ENCODE data around the gene SLC25A24. TPM values are rescaled to one million over a fixed set of nuclear protein-coding genes. Genes with fewer than 3 reads are reported as not detected.

SLC25A24 gene
- total RNA-seq, 2 experiments from 2014 or later, result 7.4 to 8.2 TPM

GRCh38 chr1:108097018-108097417, 103.1 kb downstream of the SLC25A24 start:
- no peak for TF ChIP-seq CTCF (IDR thresholded peaks at IDR 0.05)
- intact Hi-C loops (cut with micrococcal nuclease), result no loop called here
- no peak for DNase-seq
- Mint-ChIP-seq H3K4me3 (no peak overlapping the region), H3K9me3 (no peaks in the 10 kb centered on the region), H3K4me1 (ENCODE audit: low read depth) (peaks cover 12% of the 10 kb centered on the region), H3K27me3 (no peaks in the 10 kb centered on the region), H3K27ac (no peak overlapping the region), H3K36me3 (ENCODE audit: low read depth) (no peaks in the 10 kb centered on the region)
- ChIA-PET CTCF (interaction anchor here (1.1 to 1.2 kb wide), 2 partner anchors 13 to 28 kb away, joined by 3 read pairs; no protein-coding TSS in a partner anchor), POLR2A (no interaction called here)
- peak; percentile 70 for ATAC-seq

- Mint-ChIP-seq H3K27ac (no peak overlapping the region), H3K27me3 (no peaks in the 10 kb centered on the region), H3K36me3 (ENCODE audit: low read depth) (no peaks in the 10 kb centered on the region), H3K4me1 (ENCODE audit: low read depth) (peaks cover 12% of the 10 kb centered on the region), H3K4me3 (no peak overlapping the region), H3K9me3 (no peaks in the 10 kb centered on the region)
- CTCF ChIA-PET, result interaction anchor here (1.2 to 1.5 kb wide), 2 partner anchors 29 to 314 kb away, joined by 3 to 4 read pairs; no protein-coding TSS in a partner anchor
- POLR2A ChIA-PET, result no interaction called here
- intact Hi-C loops (cut with micrococcal nuclease), result no loop called here
- TF ChIP-seq CTCF (IDR thresholded peaks at IDR 0.05), result no peak
- ATAC-seq, result no peak
- no peak for DNase-seq
Observed at GRCh38 chr1:108096089-108096488, 104.1 kb downstream of the SLC25A24 start.

GRCh38 chr1:108089477-108089876, 110.7 kb downstream of the SLC25A24 start:
- peaks cover 2% of the 10 kb centered on the region for H3K4me1 Mint-ChIP-seq (ENCODE audit: low read depth)

GRCh38 chr1:108085628-108086027, 114.5 kb downstream of the SLC25A24 start:
- no peaks in the 10 kb centered on the region for H3K27me3 Mint-ChIP-seq
- ChIA-PET POLR2A (no interaction called here), CTCF (no interaction called here)
- no peaks in the 10 kb centered on the region for H3K36me3 Mint-ChIP-seq (ENCODE audit: low read depth)
- H3K9me3 Mint-ChIP-seq, result peaks cover 2% of the 10 kb centered on the region
- no peak overlapping the region for H3K4me3 Mint-ChIP-seq
- H3K4me1 Mint-ChIP-seq (ENCODE audit: low read depth), result peaks cover 34% of the 10 kb centered on the region
- no peak for TF ChIP-seq CTCF (IDR thresholded peaks at IDR 0.05)
- ATAC-seq, result no peak
- no peak overlapping the region for H3K27ac Mint-ChIP-seq
- intact Hi-C loops (cut with micrococcal nuclease), result no loop called here
- no peak for DNase-seq

More at GRCh38 chr1:108089477-108089876, 110.7 kb downstream of the SLC25A24 start:
- ChIA-PET CTCF (interaction anchor here (1.0 kb wide), 1 partner anchor 36 kb away, joined by 5 read pairs; no protein-coding TSS in a partner anchor), POLR2A (no interaction called here)
- intact Hi-C loops (cut with micrococcal nuclease), result no loop called here
- no peaks in the 10 kb centered on the region for H3K27me3 Mint-ChIP-seq
- ATAC-seq, result no peak
- H3K27ac Mint-ChIP-seq, result no peak overlapping the region
- no peak for DNase-seq
- H3K36me3 Mint-ChIP-seq (ENCODE audit: low read depth), result no peaks in the 10 kb centered on the region
- no peaks in the 10 kb centered on the region for H3K9me3 Mint-ChIP-seq
- no peak for TF ChIP-seq CTCF (IDR thresholded peaks at IDR 0.05)
- no peak overlapping the region for H3K4me3 Mint-ChIP-seq

GRCh38 chr1:108084866-108085477, 115.2 kb downstream of the SLC25A24 start:
- Mint-ChIP-seq H3K9me3 (peaks cover 2% of the 10 kb centered on the region), H3K27ac (no peak overlapping the region), H3K27me3 (no peaks in the 10 kb centered on the region), H3K4me3 (no peak overlapping the region), H3K4me1 (ENCODE audit: low read depth) (peaks cover 39% of the 10 kb centered on the region), H3K36me3 (ENCODE audit: low read depth) (no peaks in the 10 kb centered on the region)
- intact Hi-C loops (cut with micrococcal nuclease), result no loop called here
- ATAC-seq, result no peak
- POLR2A ChIA-PET, result interaction anchor here (1.4 kb wide), 1 partner anchor 121 kb away, joined by 6 read pairs; no protein-coding TSS in a partner anchor
- DNase-seq, result no peak
- TF ChIP-seq CTCF (IDR thresholded peaks at IDR 0.05), result no peak
- CTCF ChIA-PET, result interaction anchor here (1.0 to 2.0 kb wide), 3 partner anchors 12 to 40 kb away, joined by 3 to 7 read pairs (median 3); no protein-coding TSS in a partner anchor

All from activated CD8-positive, alpha-beta T cell treated with anti-CD3 and anti-CD28 coated beads for 36 hours (primary cell).